ENCODE results near the gene EPB42.

DNA sequence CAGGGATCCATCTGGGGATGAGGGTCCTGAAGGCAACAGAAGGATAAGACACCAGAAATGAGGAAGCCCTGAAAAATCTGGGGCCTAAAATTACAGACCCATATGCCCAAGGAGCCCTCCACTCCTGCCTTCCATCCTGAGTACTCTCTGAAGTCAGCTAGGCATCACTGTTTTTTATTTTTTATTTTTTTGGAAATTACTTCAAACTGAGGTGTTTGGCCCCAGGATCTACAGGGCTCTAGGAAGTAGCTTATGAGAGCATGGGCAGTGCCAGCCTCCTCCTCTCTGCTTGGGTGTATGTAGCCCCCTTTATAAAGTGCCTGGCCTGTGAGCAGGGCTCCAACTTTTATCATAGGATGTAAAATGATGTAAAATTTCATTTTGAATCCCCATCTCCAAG lies 7.9 kb downstream of the EPB42 start:
- TF ChIP-seq, protein P1, sequence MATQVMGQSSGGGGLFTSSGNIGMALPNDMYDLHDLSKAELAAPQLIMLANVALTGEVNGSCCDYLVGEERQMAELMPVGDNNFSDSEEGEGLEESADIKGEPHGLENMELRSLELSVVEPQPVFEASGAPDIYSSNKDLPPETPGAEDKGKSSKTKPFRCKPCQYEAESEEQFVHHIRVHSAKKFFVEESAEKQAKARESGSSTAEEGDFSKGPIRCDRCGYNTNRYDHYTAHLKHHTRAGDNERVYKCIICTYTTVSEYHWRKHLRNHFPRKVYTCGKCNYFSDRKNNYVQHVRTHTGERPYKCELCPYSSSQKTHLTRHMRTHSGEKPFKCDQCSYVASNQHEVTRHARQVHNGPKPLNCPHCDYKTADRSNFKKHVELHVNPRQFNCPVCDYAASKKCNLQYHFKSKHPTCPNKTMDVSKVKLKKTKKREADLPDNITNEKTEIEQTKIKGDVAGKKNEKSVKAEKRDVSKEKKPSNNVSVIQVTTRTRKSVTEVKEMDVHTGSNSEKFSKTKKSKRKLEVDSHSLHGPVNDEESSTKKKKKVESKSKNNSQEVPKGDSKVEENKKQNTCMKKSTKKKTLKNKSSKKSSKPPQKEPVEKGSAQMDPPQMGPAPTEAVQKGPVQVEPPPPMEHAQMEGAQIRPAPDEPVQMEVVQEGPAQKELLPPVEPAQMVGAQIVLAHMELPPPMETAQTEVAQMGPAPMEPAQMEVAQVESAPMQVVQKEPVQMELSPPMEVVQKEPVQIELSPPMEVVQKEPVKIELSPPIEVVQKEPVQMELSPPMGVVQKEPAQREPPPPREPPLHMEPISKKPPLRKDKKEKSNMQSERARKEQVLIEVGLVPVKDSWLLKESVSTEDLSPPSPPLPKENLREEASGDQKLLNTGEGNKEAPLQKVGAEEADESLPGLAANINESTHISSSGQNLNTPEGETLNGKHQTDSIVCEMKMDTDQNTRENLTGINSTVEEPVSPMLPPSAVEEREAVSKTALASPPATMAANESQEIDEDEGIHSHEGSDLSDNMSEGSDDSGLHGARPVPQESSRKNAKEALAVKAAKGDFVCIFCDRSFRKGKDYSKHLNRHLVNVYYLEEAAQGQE (IDR thresholded peaks at IDR 0.05; ENCODE audit: low read depth): no peak
- no peak for TF ChIP-seq JUND (IDR thresholded peaks at IDR 0.05)
- no peak for TF ChIP-seq EZH2 (IDR thresholded peaks at IDR 0.05)
- TF ChIP-seq, protein P2, sequence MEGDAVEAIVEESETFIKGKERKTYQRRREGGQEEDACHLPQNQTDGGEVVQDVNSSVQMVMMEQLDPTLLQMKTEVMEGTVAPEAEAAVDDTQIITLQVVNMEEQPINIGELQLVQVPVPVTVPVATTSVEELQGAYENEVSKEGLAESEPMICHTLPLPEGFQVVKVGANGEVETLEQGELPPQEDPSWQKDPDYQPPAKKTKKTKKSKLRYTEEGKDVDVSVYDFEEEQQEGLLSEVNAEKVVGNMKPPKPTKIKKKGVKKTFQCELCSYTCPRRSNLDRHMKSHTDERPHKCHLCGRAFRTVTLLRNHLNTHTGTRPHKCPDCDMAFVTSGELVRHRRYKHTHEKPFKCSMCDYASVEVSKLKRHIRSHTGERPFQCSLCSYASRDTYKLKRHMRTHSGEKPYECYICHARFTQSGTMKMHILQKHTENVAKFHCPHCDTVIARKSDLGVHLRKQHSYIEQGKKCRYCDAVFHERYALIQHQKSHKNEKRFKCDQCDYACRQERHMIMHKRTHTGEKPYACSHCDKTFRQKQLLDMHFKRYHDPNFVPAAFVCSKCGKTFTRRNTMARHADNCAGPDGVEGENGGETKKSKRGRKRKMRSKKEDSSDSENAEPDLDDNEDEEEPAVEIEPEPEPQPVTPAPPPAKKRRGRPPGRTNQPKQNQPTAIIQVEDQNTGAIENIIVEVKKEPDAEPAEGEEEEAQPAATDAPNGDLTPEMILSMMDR (IDR thresholded peaks at IDR 0.05 in 2 of 3, conservative IDR thresholded peaks at IDR 0.05 in 1 of 3; ENCODE audit: borderline replicate concordance in 1 of 3, insufficient read depth in 1 of 3, low read depth in 2 of 3, low read length in 2 of 3): no peak
- TF ChIP-seq POLR2A (IDR thresholded peaks at IDR 0.05; ENCODE audit: borderline replicate concordance, extremely low read depth, insufficient read depth, insufficient read length): no peak
- TF ChIP-seq POLR2AphosphoS5 (IDR thresholded peaks at IDR 0.05; ENCODE audit: low read depth, low read length): no peak
- TF ChIP-seq, protein P3, sequence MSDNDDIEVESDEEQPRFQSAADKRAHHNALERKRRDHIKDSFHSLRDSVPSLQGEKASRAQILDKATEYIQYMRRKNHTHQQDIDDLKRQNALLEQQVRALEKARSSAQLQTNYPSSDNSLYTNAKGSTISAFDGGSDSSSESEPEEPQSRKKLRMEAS (IDR thresholded peaks at IDR 0.05): no peak
- TF ChIP-seq SIN3A (IDR thresholded peaks at IDR 0.05; ENCODE audit: low read depth): no peak
- TF ChIP-seq ZNF274 (IDR thresholded peaks at IDR 0.05; ENCODE audit: low read depth, low read length): no peak

Data from HCT116 (cell line).